C4-2B (cell line): ENCODE results near the gene ALPP.

Experiments
- ZFX ChIP-seq: fragments of 450-650 bp; IDR thresholded peaks from 2 replicates; pipeline ENCODE4 v1.6.1; 2017
- TF ChIP-seq, protein P1 (sequence below): fragments of 450-650 bp; conservative IDR thresholded peaks from 2 replicates; pipeline ENCODE4 v1.5.1; 2017; ENCODE audit warnings: mild to moderate bottlenecking

GRCh38 chr2:232342635-232343565 lies 35.7 kb upstream of the ALPP start:
- TF ChIP-seq, protein P1, sequence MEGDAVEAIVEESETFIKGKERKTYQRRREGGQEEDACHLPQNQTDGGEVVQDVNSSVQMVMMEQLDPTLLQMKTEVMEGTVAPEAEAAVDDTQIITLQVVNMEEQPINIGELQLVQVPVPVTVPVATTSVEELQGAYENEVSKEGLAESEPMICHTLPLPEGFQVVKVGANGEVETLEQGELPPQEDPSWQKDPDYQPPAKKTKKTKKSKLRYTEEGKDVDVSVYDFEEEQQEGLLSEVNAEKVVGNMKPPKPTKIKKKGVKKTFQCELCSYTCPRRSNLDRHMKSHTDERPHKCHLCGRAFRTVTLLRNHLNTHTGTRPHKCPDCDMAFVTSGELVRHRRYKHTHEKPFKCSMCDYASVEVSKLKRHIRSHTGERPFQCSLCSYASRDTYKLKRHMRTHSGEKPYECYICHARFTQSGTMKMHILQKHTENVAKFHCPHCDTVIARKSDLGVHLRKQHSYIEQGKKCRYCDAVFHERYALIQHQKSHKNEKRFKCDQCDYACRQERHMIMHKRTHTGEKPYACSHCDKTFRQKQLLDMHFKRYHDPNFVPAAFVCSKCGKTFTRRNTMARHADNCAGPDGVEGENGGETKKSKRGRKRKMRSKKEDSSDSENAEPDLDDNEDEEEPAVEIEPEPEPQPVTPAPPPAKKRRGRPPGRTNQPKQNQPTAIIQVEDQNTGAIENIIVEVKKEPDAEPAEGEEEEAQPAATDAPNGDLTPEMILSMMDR: no peak
- no peak for TF ChIP-seq ZFX
